ENCODE results near the gene DHRS2.
"Not testable (repeated sequence)": the region's sequence is repeated elsewhere in the genome, so short reads cannot be mapped to it uniquely, and the experiment has no call there.

The DHRS2 gene

GRCh38 chr14:23648764-23649460 is 12.7 kb downstream of the DHRS2 start:
- no peak for DNase-seq (ENCODE audit: low spot score)

DNA sequence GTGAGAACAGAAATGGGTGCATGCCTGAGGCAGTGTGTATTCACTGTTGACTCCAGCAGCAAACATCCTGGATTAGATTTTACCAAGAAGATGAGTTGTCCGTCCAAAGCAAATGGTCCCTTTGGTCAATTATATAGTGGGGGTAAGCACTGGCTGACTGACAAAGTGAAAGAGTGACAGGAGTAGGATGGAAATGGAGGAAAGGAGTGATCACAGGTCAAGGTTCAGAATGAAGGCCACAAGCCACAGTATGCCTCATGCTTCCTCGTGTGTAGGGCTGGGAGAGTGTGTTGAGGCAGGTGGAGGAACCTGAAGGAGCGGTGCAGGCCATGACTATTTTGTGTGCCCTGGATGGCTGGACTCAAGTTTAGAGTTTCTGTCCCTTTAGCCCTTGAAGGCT is 14.3 kb downstream of the DHRS2 start:
- DNase-seq (ENCODE audit: low spot score): no peak

DNA sequence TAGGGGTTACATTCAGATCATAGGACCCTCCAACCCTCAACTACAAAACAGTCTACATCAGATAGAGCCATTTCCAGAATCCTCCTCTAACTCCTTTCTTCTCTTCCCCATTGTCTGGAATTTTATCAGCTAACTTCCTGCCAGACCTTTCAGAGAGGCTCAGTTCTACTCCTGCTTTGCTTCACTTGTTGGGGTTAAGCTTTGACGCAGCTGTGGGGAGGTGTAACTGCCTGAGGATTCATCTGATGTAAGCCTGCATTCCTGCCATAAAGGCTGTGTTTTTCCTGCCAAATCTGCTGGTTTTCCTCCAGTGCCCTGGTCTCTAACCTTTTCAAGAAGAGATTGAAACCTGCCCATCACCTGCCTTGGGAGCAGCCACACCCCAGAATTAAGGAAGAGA is 16.9 kb downstream of the DHRS2 start:
- no peak for DNase-seq (ENCODE audit: low spot score)

- DNase-seq (ENCODE audit: low spot score): no peak
Observed at GRCh38 chr14:23654231-23654630, 18.1 kb downstream of the DHRS2 start.

GRCh38 chr14:23657959-23658470 is 21.9 kb downstream of the DHRS2 start:
- no peak for DNase-seq (ENCODE audit: low spot score)

DNA sequence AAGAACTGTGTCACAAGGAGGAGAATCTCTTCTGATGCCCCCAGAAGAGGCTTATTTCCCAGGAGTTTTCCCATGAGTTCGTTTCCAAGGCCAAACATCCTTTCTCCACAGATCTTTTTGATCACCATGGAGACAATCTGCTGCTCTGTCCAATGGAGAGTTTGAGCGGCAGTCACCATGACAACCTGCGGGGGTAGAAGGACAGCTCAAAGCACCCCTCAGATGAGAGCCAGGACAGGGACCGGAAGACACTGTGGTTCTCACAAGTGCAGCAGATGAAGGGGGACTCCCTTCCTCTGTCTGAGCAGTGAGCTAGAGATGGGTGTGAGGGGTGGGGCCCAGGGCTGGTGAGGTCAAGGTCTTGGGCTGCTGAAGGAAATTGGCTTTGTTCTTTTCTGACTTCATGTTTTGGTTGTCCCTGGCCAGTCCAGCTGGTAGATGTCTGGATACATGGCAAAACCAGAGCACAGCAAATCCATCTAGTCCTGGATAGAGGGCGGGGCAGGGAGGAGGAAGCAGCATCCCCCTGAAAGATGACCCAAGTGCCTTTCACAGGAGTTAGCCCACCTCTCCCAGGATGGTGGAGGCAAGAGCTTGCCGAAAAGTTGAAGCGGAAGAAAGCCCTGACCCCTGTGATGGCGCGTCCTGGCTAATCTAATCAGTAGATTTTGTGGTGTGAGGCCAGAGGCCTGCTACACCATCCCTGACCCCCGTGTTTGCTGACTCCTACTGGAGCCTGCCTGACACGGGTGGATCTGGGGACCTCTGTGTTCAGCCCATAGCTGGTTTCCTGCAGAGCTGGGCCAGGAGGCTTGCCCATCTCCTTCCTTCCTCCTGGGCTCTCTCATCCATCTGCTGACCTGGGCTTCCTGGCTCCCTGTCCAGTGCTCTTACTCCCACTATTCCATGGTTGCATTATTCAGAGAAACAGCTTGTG is 24.4 kb downstream of the DHRS2 start:
- DNase-seq (ENCODE audit: low spot score): no peak

DNA sequence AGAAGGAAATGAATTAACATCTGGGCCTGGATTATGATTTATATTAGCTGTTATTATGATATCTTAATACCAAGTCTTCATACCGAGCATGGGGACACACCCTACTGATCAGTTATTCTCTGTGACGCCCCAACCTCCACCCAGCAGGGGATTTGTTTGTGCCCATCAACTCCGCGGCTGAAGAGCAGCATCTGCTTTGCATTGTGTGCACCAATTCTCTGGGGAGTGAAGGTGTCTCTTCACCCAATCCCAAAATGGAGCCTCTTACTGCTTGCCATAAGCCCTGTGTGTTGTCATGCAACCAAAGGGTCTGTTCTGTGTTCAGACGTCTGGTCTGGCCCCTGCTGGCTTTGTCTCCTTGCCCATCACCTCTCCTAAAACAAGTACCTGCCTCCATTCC is 25.4 kb downstream of the DHRS2 start:
- no peak for DNase-seq (ENCODE audit: low spot score)

DNA sequence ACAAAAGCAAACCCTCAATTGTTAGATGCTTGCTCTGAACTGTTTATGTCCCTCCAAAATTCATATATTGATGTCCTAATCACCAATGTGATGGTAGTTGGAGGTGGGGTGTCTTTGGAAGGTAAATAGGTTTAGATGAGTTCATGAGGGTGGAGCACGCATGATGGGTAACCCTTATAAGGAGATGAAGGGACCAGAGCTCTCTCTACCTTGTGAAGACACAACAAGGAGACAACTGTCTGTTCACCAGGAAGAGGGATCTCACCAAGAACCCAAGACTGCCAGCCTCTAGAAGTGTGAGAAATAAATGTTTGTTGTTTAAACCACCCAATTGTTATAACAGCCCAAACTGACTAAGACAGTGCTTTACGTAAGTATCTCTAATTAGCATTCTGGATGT is 27.0 kb downstream of the DHRS2 start:
- no peak for DNase-seq (ENCODE audit: low spot score)

GRCh38 chr14:23663711-23664110 is 27.5 kb downstream of the DHRS2 start:
- no peak for DNase-seq (ENCODE audit: low spot score)

DNA sequence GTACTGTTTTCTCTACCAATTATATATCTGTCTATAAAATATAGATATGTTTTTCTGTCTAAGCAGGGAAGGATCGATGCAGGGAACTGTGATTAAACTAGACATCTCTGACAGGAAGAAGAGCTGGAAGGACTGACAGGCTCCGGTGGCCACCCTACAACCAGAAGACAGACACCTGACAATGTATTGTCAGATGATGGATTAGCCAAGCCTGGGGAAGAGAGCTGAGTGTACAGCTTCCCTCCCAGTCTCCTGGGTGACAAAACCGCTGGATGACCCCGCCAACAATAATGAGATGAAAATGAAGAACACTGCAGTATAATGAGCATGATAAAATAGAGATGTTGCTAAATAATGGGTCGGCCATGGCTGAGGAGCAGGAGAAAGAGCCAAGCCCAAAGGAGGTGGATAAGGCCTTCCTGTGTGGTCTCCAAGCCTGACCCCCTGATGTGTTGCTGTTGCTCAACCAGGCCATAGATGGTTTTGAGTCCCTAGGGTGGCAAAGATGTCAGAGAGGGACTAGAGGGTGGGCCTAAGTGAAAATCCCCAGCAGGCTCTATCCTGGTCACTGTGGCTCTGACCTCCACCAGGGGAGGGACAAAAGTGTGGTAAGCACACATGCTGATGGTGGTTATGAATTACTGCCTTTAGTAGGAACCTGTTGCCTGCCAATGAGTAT is 28.2 kb downstream of the DHRS2 start:
- DNase-seq (ENCODE audit: low spot score): no peak

DNA sequence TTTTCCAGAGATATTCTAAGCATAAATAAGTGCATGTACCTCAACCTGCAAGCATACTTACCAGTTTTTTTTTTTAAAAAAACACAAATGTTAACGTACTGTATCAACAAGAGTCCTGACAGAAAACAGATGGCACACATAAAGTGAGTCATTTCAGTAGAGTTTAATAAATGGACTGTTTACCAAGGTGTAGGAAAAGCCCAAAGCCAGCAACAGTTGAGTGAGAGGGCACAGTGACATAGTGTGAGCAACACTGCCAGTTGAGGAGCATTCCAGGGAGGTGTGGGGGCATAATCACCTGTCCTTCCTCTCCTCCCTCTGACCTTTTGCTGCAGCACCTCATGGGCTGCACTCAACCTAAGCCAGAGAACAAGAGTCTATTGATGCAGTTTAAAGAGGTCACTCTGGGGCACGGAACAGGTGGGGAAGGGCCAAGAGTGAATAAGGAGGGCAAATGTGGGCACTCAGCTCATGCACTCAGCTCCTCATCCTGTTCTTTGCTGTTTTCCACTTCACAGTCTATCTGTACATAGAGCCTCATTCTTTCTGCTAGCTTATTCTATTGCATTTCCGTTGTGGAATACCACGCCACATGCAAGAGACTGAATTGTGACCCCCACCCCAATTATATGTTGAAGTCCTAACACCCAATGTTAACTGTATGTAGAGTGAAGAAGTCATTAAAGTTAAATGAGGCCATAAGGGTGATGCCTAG is 29.3 kb downstream of the DHRS2 start:
- no peak for DNase-seq (ENCODE audit: low spot score)

GRCh38 chr14:23667134-23667533 is 31.0 kb downstream of the DHRS2 start:
- DNase-seq (ENCODE audit: low spot score): no peak

DNA sequence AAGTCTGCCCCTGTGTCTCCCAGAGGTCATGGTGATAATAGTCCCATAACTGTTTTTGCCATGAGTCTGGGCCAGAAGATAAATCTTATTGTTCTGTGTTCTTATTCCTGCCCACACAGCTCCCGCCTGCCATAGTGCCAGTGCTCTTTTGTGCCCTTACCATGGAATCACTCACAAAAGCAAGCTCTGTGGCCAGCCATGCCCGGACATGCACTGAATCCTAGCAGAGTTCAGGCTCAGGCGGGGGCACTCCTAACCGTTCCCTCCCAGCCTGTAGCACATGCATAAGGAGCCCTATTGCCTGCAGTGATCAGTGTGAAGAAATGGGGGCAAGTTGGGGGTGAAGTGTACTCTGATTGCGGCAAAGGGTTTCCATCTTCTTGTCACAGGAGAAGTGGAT is 33.3 kb downstream of the DHRS2 start:
- no peak for DNase-seq (ENCODE audit: low spot score)

DNA sequence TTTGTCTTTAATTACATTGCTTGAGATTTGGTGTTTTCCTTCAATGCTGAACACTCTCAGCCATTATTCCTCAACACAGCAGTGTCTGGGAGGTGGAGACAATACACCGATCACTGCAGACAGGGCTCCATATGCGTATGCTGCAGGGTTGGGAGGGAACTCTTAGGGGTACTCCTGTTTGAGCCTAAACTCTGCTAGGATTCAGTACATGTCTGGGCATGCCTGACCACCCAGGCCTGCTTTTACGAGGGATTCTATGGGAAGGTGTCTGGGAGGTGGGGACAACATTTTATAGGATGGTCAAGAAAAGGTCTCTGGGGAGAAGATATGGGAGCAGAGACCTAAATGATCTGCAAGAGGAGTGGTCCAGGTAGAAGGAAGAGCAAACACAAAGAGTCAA is 34.3 kb downstream of the DHRS2 start:
- peak; percentile 6 for DNase-seq (ENCODE audit: low spot score)

GRCh38 chr14:23672200-23672599 is 36.0 kb downstream of the DHRS2 start:
- DNase-seq (ENCODE audit: low spot score): no peak

- DNase-seq (ENCODE audit: low spot score): no peak
Observed at GRCh38 chr14:23675337-23675736, 39.2 kb downstream of the DHRS2 start.

DNA sequence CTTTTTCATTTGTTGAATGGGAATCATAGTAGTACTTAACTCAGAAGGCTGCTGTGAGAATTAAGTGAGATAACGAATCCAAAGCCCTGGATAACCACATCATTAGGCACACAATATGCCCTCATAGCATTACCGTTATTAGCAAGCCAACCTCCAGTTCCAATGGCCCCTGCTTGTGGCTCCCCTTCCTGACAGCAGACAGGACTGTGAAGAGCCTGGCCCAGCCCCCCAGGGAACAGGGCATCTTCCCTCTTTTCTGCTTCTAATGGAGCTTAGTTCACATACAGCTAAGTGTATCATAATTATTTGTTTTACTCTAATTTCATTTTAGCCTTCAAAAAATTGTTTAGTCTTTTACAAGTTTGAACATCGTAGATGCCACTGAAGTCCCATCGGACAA is 39.7 kb downstream of the DHRS2 start:
- no peak for DNase-seq (ENCODE audit: low spot score)

GRCh38 chr14:23681337-23681736 is 45.2 kb downstream of the DHRS2 start:
- no peak for DNase-seq (ENCODE audit: low spot score)

- DNase-seq (ENCODE audit: low spot score): not testable (repeated sequence)
Observed at GRCh38 chr14:23689709-23690514, 53.7 kb downstream of the DHRS2 start.

GRCh38 chr14:23692416-23692815 is 56.3 kb downstream of the DHRS2 start:
- DNase-seq (ENCODE audit: low spot score): no peak

DNA sequence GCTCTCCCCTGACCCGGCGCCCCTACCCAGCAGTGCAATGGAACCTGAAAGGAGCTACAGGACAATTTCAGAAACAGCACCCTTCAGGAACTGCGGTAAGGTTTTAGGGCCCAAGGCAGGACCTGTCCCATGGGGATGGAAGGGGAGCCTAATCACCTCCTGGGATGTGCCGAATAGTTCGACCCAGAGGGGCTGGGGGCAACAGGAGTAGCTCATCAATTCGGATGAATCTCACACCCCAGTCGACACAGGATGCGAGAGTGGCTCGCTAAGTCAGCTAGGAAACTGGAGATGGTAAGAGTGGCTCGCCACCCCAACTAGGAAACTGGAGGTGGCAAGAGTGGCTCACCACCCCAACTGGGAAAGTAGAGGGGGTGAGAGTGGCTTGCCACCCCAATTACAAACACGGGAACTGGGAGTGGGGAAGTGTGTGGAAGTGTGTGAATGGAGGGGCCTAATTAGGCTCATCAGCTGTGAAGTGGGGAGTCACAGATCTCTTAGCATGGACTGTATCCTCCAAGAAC is 57.1 kb downstream of the DHRS2 start:
- DNase-seq (ENCODE audit: low spot score): no peak
